Stomach (tissue), 9 donors: ENCODE results near the gene LMAN1. TPM values are rescaled to one million over a fixed set of nuclear protein-coding genes. Genes with fewer than 3 reads are reported as not detected.
A peak's percentile ranks its signal among the peaks of the same experiment; 100 is the strongest.

Source experiments
- DNase-seq, 2 donors: peaks; one replicate each; pipeline versions ENCODE4 v3.0.0 to v3.0.0-alpha.2; 2013 to 2019
- H3K27ac ChIP-seq, 5 donors: fragments of 200-600 bp in 4 of 5; sonication (generic) in 4 of 5; one replicate each; pipeline ENCODE4 v1.5.1; 2013 to 2019; ENCODE audit warnings: mild to moderate bottlenecking in 1 of 5, moderate library complexity in 1 of 5
- H3K27me3 ChIP-seq, 3 donors: fragments of 200-600 bp; sonication (generic); one replicate each; pipeline ENCODE4 v1.5.1; 2017 to 2019; ENCODE audit warnings: mixed run types in 1 of 3
- H3K36me3 ChIP-seq, 4 donors: fragments of 200-600 bp; sonication (generic); 1 replicate in 3 of 4; 2 replicates in 1 of 4; pipeline ENCODE4 v1.5.1; 2016 to 2019
- H3K4me1 ChIP-seq, 4 donors: fragments of 200-600 bp; sonication (generic); one replicate each; pipeline ENCODE4 v1.5.1; 2016 to 2019
- H3K4me3 ChIP-seq, 4 donors: fragments of 200-600 bp; sonication (generic) in 3 of 4; one replicate each; pipeline ENCODE4 v1.5.1; 2016 to 2019; ENCODE audit warnings: mild to moderate bottlenecking in 1 of 4
- H3K9me3 ChIP-seq, 4 donors: fragments of 200-600 bp; sonication (generic); one replicate each; pipeline ENCODE4 v1.5.1; 2016 to 2019
- EP300 ChIP-seq: sonication (generic); formaldehyde crosslinking; IDR thresholded peaks from one replicate; pipeline ENCODE4 v1.6.1; 2017; ENCODE audit warnings: antibody characterized with exemption
- POLR2A ChIP-seq, 4 donors: fragments of 450-650 bp; IDR thresholded peaks; one replicate each; pipeline ENCODE4 v1.6.1; 2016; ENCODE audit warnings: antibody characterized with exemption in 4 of 4, control low read depth in 2 of 4, mild to moderate bottlenecking in 1 of 4, moderate library complexity in 1 of 4
- POLR2AphosphoS5 ChIP-seq, 3 donors: sonication (generic); formaldehyde crosslinking; IDR thresholded peaks; one replicate each; pipeline ENCODE4 v1.6.1; 2016; ENCODE audit warnings: antibody characterized with exemption in 3 of 3
- WGBS, 5 donors: extraction: QIAGEN DNeasy Blood & Tissue Kit in 3 of 5; methylation state at CpG; one replicate each; pipeline versions ENCODE4 v1.1.5 to v1.1.7; 2013 to 2018; 5-methylcytosine and 5-hydroxymethylcytosine counted together
- intact Hi-C: fragments of 100-400 bp; cut with DNase I; formaldehyde crosslinking; loops from one replicate; pipeline ENCODE4 v1.15.1; 2023; ENCODE audit warnings: low total_unique reads
- polyA plus RNA-seq, 3 donors: library from polyadenylated mRNA; stranded (reverse); fragments of 200-250 nt; gene quantifications; one replicate each; pipeline ENCODE4 v1.2.3, GENCODE V29; 2013
- total RNA-seq, 5 donors: library from RNA; depleted of rRNA; stranded (reverse); fragments of >200 nt; gene quantifications; one replicate each; pipeline versions ENCODE4 v1.1.0 to v1.2.3, GENCODE V29; 2014 to 2016
- TF ChIP-seq, protein P1 (sequence below), 7 experiments: fragments of 450-650 bp in 4 of 7; fragments of 200-600 bp in 3 of 7; sonication (generic) in 3 of 7; IDR thresholded peaks; one replicate each; pipeline ENCODE4 v1.5.1; 2016 to 2019; ENCODE audit warnings: antibody characterized with exemption in 7 of 7, control low read depth in 2 of 7, mild to moderate bottlenecking in 1 of 7
- donor health status: healthy with polysubstance abuse.
- donor health status: Bipolar disorder and iron deficiency.
- donor health status: healthy.

Gene LMAN1
- total and polyA plus RNA-seq, 8 donors, result 9.9 to 258 (median 26.6) TPM

GRCh38 chr18:59359576-59359952 is 499 bp upstream of the LMAN1 start:
- intact Hi-C loops, result no loop called here
- peak overlapping the region; percentile 90 to 94 (median 93) for H3K27ac ChIP-seq

DNA sequence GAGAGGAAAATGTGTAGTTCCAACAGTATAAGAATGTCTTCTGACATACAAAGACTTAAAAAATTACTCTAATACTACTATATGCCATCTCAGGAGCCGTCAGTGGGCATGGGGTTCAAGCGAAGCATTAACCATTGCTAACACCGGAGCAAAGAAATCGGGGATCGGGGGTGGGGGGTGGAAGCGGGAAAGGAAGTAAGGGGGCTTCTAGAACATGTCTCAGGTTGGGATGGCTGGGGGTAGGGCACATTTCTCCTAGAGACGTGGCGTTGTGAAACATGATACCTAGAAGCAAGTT is 702 bp downstream of the LMAN1 start:
- intact Hi-C loops, result no loop called here
- Histone ChIP-seq H3K36me3 (peaks cover 4 to 25% (median 24%) of the 10 kb centered on the region in 4 donors), H3K27ac (peak overlapping the region; percentile 90 to 94 (median 93)), H3K4me1 (peaks cover 0 to 49% (median 25%) of the 10 kb centered on the region in 4 donors), H3K4me3 (peak overlapping the region; percentile 65 to 95 (median 89)), H3K27me3 (no peaks in the 10 kb centered on the region), H3K9me3 (no peaks in the 10 kb centered on the region)
- DNase-seq, result peak in 1 of 2 donors; percentile 84
- WGBS, 5 donors, result 0 to 1% (median 0%) methylated on average over 8 of the region's 8 CpGs
- no peak for TF ChIP-seq EP300
- TF ChIP-seq, protein P1, sequence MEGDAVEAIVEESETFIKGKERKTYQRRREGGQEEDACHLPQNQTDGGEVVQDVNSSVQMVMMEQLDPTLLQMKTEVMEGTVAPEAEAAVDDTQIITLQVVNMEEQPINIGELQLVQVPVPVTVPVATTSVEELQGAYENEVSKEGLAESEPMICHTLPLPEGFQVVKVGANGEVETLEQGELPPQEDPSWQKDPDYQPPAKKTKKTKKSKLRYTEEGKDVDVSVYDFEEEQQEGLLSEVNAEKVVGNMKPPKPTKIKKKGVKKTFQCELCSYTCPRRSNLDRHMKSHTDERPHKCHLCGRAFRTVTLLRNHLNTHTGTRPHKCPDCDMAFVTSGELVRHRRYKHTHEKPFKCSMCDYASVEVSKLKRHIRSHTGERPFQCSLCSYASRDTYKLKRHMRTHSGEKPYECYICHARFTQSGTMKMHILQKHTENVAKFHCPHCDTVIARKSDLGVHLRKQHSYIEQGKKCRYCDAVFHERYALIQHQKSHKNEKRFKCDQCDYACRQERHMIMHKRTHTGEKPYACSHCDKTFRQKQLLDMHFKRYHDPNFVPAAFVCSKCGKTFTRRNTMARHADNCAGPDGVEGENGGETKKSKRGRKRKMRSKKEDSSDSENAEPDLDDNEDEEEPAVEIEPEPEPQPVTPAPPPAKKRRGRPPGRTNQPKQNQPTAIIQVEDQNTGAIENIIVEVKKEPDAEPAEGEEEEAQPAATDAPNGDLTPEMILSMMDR (IDR thresholded peaks at IDR 0.05), result no peak
- no peak for TF ChIP-seq POLR2A (IDR thresholded peaks at IDR 0.05)
- no peak for TF ChIP-seq POLR2AphosphoS5 (IDR thresholded peaks at IDR 0.05)

More at GRCh38 chr18:59359576-59359952, 499 bp upstream of the LMAN1 start:
- Histone ChIP-seq H3K36me3 (peaks cover 0 to 13% (median 12%) of the 10 kb centered on the region in 4 donors), H3K4me3 (peak overlapping the region; percentile 65 to 95 (median 89)), H3K9me3 (no peaks in the 10 kb centered on the region), H3K4me1 (peaks cover 0 to 44% (median 25%) of the 10 kb centered on the region in 4 donors), H3K27me3 (no peaks in the 10 kb centered on the region)
- 4 to 9% (median 4%) methylated on average over 4 of the region's 4 CpGs for WGBS, 5 donors
- TF ChIP-seq, protein P1 (IDR thresholded peaks at IDR 0.05), result no peak
- TF ChIP-seq POLR2AphosphoS5 (IDR thresholded peaks at IDR 0.05) (no peak), POLR2A (IDR thresholded peaks at IDR 0.05) (no peak), EP300 (no peak)
- DNase-seq, result no peak

GRCh38 chr18:59357928-59358327 is 1.1 kb downstream of the LMAN1 start:
- Histone ChIP-seq H3K9me3 (no peaks in the 10 kb centered on the region), H3K4me1 (peaks cover 0 to 54% (median 25%) of the 10 kb centered on the region in 4 donors), H3K4me3 (peak overlapping the region; percentile 65 to 95 (median 89)), H3K27ac (peak overlapping the region in 4 of 5 donors; percentile 90 to 94 (median 92)), H3K36me3 (peaks cover 8 to 30% (median 28%) of the 10 kb centered on the region in 4 donors), H3K27me3 (no peaks in the 10 kb centered on the region)
- 3 to 5% (median 3%) methylated on average over 4 of the region's 4 CpGs for WGBS, 5 donors
- intact Hi-C loops, result no loop called here
- TF ChIP-seq EP300 (no peak), POLR2A (IDR thresholded peaks at IDR 0.05) (no peak), POLR2AphosphoS5 (IDR thresholded peaks at IDR 0.05) (no peak)
- TF ChIP-seq, protein P1 (IDR thresholded peaks at IDR 0.05), result no peak
- DNase-seq, result peak in 1 of 2 donors; percentile 73

GRCh38 chr18:59354731-59355130 is 4.3 kb downstream of the LMAN1 start:
- WGBS, 5 donors, result 80 to 94% (median 85%) methylated on average over 2 of the region's 2 CpGs
- no peak for DNase-seq
- intact Hi-C loops, result no loop called here
- no peaks in the 10 kb centered on the region for H3K9me3 ChIP-seq
- TF ChIP-seq, protein P1 (IDR thresholded peaks at IDR 0.05), result no peak
- TF ChIP-seq EP300 (no peak), POLR2A (IDR thresholded peaks at IDR 0.05) (no peak), POLR2AphosphoS5 (IDR thresholded peaks at IDR 0.05) (no peak)
- no peak overlapping the region for H3K4me3 ChIP-seq
- H3K27ac ChIP-seq, result no peak overlapping the region
- peaks cover 0 to 45% (median 21%) of the 10 kb centered on the region in 4 donors for H3K4me1 ChIP-seq
- peaks cover 17 to 61% (median 60%) of the 10 kb centered on the region in 4 donors for H3K36me3 ChIP-seq
- H3K27me3 ChIP-seq, result no peaks in the 10 kb centered on the region
